ENCODE measurements around the gene EIF1AX. TPM values are rescaled to one million over a fixed set of nuclear protein-coding genes. Genes with fewer than 3 reads are reported as not detected.

EIF1AX gene
- total and polyA plus RNA-seq, 8 donors: 80.1 to 125 (median 93.2) TPM

DNA sequence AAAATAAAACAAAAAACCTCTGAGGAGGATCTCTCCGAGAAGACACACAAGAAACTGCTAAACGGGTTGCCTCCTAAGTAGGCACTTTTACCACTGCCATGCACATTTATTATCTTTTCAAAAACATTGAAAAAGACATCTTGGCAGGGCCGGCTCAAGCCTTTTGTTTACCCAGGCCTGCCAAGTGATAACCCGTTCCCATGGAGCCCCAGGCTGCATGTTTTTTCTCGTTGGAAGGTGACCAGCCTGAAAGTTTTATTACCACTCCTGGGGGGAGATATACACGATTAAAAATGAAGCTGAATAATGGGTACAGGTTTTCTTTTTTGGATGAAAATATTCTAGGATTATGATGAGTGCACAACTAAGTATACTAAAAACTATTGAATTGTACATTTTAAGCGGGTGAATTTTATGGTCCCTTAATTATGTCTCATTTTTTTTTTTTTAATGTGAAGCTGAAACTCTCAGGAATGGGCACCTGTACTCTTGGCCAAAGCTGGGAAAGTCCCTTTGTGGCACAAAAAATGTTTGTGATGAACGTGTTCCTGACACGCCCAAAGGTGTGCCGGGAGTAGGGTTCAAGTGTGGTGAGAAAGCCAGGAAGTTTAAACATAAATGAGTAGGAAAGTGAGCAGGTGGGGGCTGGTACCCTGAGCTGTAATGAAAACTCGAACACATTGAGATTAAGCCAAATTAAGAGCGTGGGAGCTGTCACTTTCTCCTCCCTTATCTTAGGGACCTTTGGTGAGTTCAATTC is 23.4 kb downstream of the EIF1AX start:
- H3K27ac ChIP-seq: no peak overlapping the region
- no peaks in the 10 kb centered on the region for H3K36me3 ChIP-seq
- no peak overlapping the region for H3K4me3 ChIP-seq
- H3K27me3 ChIP-seq: peaks cover 26 to 42% of the 10 kb centered on the region in 2 donors
- peaks cover 5 to 9% of the 10 kb centered on the region in 2 donors for H3K4me1 ChIP-seq
- no peak for DNase-seq
- no peak for TF ChIP-seq CTCF (IDR thresholded peaks at IDR 0.05)
- ATAC-seq: peak; percentile 69
- H3K9me3 ChIP-seq: no peaks in the 10 kb centered on the region
- intact Hi-C loops (cut with DNase I): no loop called here

DNA sequence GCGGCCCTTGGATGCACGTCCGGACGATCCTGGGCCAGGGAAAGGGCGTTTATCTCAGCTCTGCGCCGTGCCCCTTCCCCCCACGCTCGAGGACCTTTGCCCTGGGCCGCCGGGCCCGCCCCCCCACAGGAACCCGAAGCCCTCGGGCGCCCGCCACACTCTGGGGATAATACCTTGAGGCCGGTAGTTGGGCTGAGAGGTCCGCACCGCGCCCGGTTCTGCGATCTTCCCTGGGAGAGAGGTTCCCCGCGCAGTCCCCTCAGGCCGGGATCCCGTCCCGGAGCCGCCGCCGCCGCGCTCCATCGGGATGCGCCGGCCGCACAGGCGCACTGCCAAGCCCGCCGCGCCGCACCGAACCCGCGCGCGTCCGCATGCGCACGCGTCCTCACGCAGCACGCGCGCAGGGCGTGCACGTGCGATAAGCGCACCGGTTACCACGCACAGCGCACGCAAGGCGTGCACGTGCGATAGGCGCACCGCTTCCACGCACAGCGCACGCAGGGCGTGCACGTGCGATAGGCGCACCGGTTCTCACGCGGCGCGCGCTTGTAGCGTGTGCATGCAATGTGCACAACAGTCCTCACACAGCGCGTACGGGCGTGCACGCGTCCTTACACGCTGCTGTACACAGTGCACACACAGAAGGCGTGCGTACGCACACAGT is 24.9 kb downstream of the EIF1AX start, which contains the start of gene MAP7D2:
Gene MAP7D2 (minus strand): TSS at position 331 of the 664 bp plus-strand sequence. CDS start 28 bp downstream, at position 303.
- ATAC-seq (peak; percentile 12), DNase-seq (peak in 1 of 4 donors; percentile 50)
- peak within 1 kb of the TSS in 1 of 2 donors; percentile 7 for H3K4me3 ChIP-seq
- peaks cover 5 to 9% of the 10 kb centered on the region in 2 donors for H3K4me1 ChIP-seq
- no peak for TF ChIP-seq CTCF (IDR thresholded peaks at IDR 0.05)
- no peaks in the 10 kb centered on the region for H3K9me3 ChIP-seq
- H3K36me3 ChIP-seq: no peaks in the 10 kb centered on the region
- peaks cover 26 to 42% of the 10 kb centered on the region in 2 donors for H3K27me3 ChIP-seq
- intact Hi-C loops (cut with DNase I): no loop called here
- no peak within 1 kb of the TSS for H3K27ac ChIP-seq

GRCh38 chrX:20116087-20116576 is 25.5 kb downstream of the EIF1AX start:
- intact Hi-C loops (cut with DNase I): no loop called here
- TF ChIP-seq CTCF (IDR thresholded peaks at IDR 0.05): no peak
- H3K27ac ChIP-seq: no peak overlapping the region
- peak overlapping the region in 1 of 2 donors; percentile 7 for H3K4me3 ChIP-seq
- peaks cover 5 to 9% of the 10 kb centered on the region in 2 donors for H3K4me1 ChIP-seq
- H3K36me3 ChIP-seq: no peaks in the 10 kb centered on the region
- H3K27me3 ChIP-seq: peaks cover 26 to 42% of the 10 kb centered on the region in 2 donors
- ATAC-seq: no peak
- DNase-seq: peak in 1 of 4 donors; percentile 34
- no peaks in the 10 kb centered on the region for H3K9me3 ChIP-seq

- Histone ChIP-seq H3K27me3 (peaks cover 19 to 28% of the 10 kb centered on the region in 2 donors), H3K9me3 (no peaks in the 10 kb centered on the region), H3K27ac (no peak overlapping the region), H3K4me1 (peaks cover 0 to 9% of the 10 kb centered on the region in 2 donors), H3K4me3 (no peak overlapping the region), H3K36me3 (no peaks in the 10 kb centered on the region)
- intact Hi-C loops (cut with DNase I): no loop called here
- DNase-seq: no peak
- no peak for TF ChIP-seq CTCF (IDR thresholded peaks at IDR 0.05)
- ATAC-seq: no peak
These were observed 29.4 kb downstream of the EIF1AX start for GRCh38 chrX:20112022-20112774.

All from left lung (tissue), 10 donors.